Measurements from ENCODE around the gene KDELR3. TPM values are rescaled to one million over a fixed set of nuclear protein-coding genes. Genes with fewer than 3 reads are reported as not detected.

KDELR3 gene
- total RNA-seq, 1 experiment from 2014 or later: 11.6 TPM

DNA sequence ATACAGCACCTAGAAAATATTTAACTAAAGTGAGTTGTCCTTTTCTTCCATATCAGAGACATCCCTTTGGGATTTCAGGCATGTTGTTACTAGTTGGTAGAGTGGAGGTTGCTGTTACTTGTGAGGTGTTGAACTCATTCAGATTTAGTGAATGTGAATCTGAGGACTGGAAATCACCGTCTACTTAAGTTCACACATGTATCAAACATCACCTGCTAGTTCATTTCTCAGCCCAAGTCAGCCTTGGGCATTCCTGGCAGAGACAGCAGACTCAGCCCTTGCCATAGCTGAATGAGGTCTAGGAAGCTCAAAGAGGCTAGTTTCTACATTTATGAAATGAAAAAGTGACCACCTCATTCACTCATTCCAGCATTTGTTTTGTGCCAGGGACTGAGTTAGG is 9.7 kb downstream of the KDELR3 start:
- Histone ChIP-seq H3K27ac (ENCODE audit: low read length) (no peak overlapping the region), H3K4me3 (ENCODE audit: low read depth in 2 of 2, low read length in 2 of 2) (no peak overlapping the region), H3K27me3 (ENCODE audit: control insufficient read depth, insufficient read depth, low read length) (no peaks in the 10 kb centered on the region), H3K4me1 (ENCODE audit: control insufficient read depth, insufficient read depth, low read length) (peaks cover 3% of the 10 kb centered on the region), H3K36me3 (ENCODE audit: control insufficient read depth, insufficient read depth, low read length) (no peaks in the 10 kb centered on the region; the same call in 1 of the 2 replicates), H3K9me3 (ENCODE audit: control insufficient read depth, insufficient read depth, low read depth, low read length) (no peaks in the 10 kb centered on the region)
- TF ChIP-seq SIN3A (IDR thresholded peaks at IDR 0.05; ENCODE audit: borderline replicate concordance, insufficient read depth, low read depth, low read length): no peak
- TF ChIP-seq TCF7L2 (IDR thresholded peaks at IDR 0.05; ENCODE audit: low read depth, low read length): no peak
- TF ChIP-seq, protein P1, sequence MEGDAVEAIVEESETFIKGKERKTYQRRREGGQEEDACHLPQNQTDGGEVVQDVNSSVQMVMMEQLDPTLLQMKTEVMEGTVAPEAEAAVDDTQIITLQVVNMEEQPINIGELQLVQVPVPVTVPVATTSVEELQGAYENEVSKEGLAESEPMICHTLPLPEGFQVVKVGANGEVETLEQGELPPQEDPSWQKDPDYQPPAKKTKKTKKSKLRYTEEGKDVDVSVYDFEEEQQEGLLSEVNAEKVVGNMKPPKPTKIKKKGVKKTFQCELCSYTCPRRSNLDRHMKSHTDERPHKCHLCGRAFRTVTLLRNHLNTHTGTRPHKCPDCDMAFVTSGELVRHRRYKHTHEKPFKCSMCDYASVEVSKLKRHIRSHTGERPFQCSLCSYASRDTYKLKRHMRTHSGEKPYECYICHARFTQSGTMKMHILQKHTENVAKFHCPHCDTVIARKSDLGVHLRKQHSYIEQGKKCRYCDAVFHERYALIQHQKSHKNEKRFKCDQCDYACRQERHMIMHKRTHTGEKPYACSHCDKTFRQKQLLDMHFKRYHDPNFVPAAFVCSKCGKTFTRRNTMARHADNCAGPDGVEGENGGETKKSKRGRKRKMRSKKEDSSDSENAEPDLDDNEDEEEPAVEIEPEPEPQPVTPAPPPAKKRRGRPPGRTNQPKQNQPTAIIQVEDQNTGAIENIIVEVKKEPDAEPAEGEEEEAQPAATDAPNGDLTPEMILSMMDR (IDR thresholded peaks at IDR 0.05): no peak
- TF ChIP-seq, protein P2, sequence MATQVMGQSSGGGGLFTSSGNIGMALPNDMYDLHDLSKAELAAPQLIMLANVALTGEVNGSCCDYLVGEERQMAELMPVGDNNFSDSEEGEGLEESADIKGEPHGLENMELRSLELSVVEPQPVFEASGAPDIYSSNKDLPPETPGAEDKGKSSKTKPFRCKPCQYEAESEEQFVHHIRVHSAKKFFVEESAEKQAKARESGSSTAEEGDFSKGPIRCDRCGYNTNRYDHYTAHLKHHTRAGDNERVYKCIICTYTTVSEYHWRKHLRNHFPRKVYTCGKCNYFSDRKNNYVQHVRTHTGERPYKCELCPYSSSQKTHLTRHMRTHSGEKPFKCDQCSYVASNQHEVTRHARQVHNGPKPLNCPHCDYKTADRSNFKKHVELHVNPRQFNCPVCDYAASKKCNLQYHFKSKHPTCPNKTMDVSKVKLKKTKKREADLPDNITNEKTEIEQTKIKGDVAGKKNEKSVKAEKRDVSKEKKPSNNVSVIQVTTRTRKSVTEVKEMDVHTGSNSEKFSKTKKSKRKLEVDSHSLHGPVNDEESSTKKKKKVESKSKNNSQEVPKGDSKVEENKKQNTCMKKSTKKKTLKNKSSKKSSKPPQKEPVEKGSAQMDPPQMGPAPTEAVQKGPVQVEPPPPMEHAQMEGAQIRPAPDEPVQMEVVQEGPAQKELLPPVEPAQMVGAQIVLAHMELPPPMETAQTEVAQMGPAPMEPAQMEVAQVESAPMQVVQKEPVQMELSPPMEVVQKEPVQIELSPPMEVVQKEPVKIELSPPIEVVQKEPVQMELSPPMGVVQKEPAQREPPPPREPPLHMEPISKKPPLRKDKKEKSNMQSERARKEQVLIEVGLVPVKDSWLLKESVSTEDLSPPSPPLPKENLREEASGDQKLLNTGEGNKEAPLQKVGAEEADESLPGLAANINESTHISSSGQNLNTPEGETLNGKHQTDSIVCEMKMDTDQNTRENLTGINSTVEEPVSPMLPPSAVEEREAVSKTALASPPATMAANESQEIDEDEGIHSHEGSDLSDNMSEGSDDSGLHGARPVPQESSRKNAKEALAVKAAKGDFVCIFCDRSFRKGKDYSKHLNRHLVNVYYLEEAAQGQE (IDR thresholded peaks at IDR 0.05; ENCODE audit: insufficient read depth in 1 of 2, low read depth in 2 of 2, low read length in 1 of 2): no peak
- TF ChIP-seq POLR2AphosphoS5 (IDR thresholded peaks at IDR 0.05; ENCODE audit: low read depth, low read length): no peak
- in situ Hi-C loops (cut with HindIII; ENCODE audit: low pct_unique_long_range_greater_than_20kb, low sequenced_read_pairs): no loop called here
- ChIA-PET POLR2A (no interaction called here), CTCF (interaction anchor here (0.7 kb wide), 1 partner anchor 392 kb away, joined by 8 read pairs; no protein-coding TSS in a partner anchor)
- DNase-seq (ENCODE audit: low read depth, low spot score): no peak
- BruUV-seq (replicated peaks): no TSS peak
- intact Hi-C loops (cut with micrococcal nuclease; ENCODE audit: unreplicated experiment): no loop called here
- no peak for ATAC-seq

DNA sequence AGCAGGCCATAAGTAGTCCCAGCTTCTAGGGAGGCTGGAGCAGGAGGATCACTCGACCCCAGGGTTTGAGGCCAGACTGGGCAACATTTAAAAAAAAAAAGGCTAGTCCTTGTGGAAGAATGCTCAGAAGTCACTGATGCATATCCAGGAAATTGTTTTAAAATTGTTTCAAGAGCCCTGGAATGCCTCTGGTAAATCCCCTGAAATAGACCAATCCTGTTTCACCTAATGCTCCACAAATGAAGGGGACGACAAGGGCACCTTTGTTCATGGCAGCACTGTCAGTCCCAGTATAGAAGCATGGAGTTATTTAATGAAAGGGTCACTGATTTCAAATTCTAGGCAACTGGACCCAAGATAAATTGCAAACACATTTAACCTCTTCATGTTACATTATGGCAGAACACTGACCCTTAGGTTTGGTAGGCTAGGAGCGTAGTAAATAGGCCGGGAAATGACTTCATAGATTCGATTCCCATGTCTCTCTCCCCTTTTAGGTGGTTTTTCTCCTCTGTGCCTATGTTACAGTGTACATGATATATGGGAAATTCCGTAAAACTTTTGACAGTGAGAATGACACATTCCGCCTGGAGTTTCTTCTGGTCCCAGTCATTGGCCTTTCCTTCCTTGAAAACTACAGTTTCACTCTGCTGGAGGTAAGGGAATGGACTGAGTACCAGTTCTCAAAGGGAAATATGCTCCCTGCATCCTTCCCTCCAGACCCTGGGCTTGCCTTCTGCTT is 11.4 kb downstream of the KDELR3 start:
- DNase-seq (ENCODE audit: low read depth, low spot score): no peak
- Histone ChIP-seq H3K9me3 (ENCODE audit: control insufficient read depth, insufficient read depth, low read depth, low read length) (no peaks in the 10 kb centered on the region), H3K27me3 (ENCODE audit: control insufficient read depth, insufficient read depth, low read length) (no peaks in the 10 kb centered on the region), H3K27ac (ENCODE audit: low read length) (no peak overlapping the region), H3K36me3 (ENCODE audit: control insufficient read depth, insufficient read depth, low read length) (peaks cover 15% of the 10 kb centered on the region), H3K4me3 (ENCODE audit: low read depth in 2 of 2, low read length in 2 of 2) (no peak overlapping the region), H3K4me1 (ENCODE audit: control insufficient read depth, insufficient read depth, low read length) (peaks cover 3% of the 10 kb centered on the region)
- in situ Hi-C loops (cut with HindIII; ENCODE audit: low pct_unique_long_range_greater_than_20kb, low sequenced_read_pairs) (no loop called here), intact Hi-C loops (cut with micrococcal nuclease; ENCODE audit: unreplicated experiment) (no loop called here)
- TF ChIP-seq, protein P1 (IDR thresholded peaks at IDR 0.05): no peak
- TF ChIP-seq POLR2AphosphoS5 (IDR thresholded peaks at IDR 0.05; ENCODE audit: low read depth, low read length): no peak
- TF ChIP-seq TCF7L2 (IDR thresholded peaks at IDR 0.05; ENCODE audit: low read depth, low read length): no peak
- TF ChIP-seq, protein P2 (IDR thresholded peaks at IDR 0.05; ENCODE audit: insufficient read depth in 1 of 2, low read depth in 2 of 2, low read length in 1 of 2): no peak
- TF ChIP-seq SIN3A (IDR thresholded peaks at IDR 0.05; ENCODE audit: borderline replicate concordance, insufficient read depth, low read depth, low read length): no peak
- peak; percentile 39 for ATAC-seq
- no TSS peak for BruUV-seq (replicated peaks)
- POLR2A ChIA-PET: interaction anchor here (0.5 kb wide), 1 partner anchor 142 kb away, joined by 5 read pairs; no protein-coding TSS in a partner anchor
- CTCF ChIA-PET: no interaction called here

Measured in Panc1 (cell line).